ENCODE data around the gene ARHGEF7.

The ARHGEF7 gene

DNA sequence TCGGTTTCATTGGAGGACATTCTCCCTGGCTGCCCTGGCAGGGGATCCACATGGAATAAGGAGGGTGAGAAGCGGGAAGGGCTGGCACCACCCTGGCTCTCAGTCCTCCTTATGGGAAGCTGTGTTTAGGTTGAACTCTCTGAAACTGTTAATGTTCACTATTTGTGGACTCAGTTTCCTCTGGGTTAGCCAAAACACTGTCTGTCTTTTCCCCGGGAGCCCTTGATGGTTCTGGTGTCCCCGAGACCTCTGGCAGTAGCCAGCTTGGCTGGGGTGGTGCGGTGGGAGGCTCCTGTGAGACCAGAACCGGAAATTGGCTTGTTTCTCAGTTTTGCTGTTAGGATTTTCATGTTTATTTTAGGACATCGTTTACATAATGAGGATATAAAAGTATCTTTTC, 157.0 kb downstream of the ARHGEF7 start:
- DNase-seq (ENCODE audit: low spot score): no peak
- in situ Hi-C loops (cut with MboI; ENCODE audit: low pct_unique_long_range_greater_than_20kb, low sequenced_read_pairs, unreplicated experiment): no loop called here
- TF ChIP-seq, protein P1, sequence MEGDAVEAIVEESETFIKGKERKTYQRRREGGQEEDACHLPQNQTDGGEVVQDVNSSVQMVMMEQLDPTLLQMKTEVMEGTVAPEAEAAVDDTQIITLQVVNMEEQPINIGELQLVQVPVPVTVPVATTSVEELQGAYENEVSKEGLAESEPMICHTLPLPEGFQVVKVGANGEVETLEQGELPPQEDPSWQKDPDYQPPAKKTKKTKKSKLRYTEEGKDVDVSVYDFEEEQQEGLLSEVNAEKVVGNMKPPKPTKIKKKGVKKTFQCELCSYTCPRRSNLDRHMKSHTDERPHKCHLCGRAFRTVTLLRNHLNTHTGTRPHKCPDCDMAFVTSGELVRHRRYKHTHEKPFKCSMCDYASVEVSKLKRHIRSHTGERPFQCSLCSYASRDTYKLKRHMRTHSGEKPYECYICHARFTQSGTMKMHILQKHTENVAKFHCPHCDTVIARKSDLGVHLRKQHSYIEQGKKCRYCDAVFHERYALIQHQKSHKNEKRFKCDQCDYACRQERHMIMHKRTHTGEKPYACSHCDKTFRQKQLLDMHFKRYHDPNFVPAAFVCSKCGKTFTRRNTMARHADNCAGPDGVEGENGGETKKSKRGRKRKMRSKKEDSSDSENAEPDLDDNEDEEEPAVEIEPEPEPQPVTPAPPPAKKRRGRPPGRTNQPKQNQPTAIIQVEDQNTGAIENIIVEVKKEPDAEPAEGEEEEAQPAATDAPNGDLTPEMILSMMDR (IDR thresholded peaks at IDR 0.05; ENCODE audit: extremely low read depth, insufficient read depth, missing control alignments): no peak

GRCh38 chr13:111275382-111275781, 160.3 kb downstream of the ARHGEF7 start:
- no peak for DNase-seq (ENCODE audit: low spot score)
- TF ChIP-seq, protein P1 (IDR thresholded peaks at IDR 0.05; ENCODE audit: extremely low read depth, insufficient read depth, missing control alignments): no peak
- in situ Hi-C loops (cut with MboI; ENCODE audit: low pct_unique_long_range_greater_than_20kb, low sequenced_read_pairs, unreplicated experiment): no loop called here

- TF ChIP-seq, protein P1 (IDR thresholded peaks at IDR 0.05; ENCODE audit: extremely low read depth, insufficient read depth, missing control alignments): no peak
- in situ Hi-C loops (cut with MboI; ENCODE audit: low pct_unique_long_range_greater_than_20kb, low sequenced_read_pairs, unreplicated experiment): no loop called here
- DNase-seq (ENCODE audit: low spot score): no peak
Observed at GRCh38 chr13:111275995-111276618, 161.0 kb downstream of the ARHGEF7 start.

DNA sequence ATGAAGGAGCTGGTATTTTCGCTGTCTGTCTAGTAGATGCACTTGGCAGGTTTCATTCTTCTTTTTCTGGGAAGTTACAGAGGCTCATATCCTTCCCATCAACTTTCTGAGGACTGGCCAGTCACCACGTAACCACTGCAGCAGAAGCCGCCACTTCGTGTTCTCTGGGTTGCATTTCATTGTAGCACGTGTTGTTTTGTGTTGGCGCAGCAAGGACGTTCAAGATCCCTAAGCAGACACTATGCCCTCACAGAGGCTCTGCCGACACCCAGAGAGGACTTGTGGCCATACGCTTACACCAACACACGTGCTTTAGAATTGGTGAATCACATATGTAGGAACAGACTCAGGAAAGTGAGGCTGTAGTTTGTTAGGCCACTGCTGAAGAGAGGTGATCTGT, 163.1 kb downstream of the ARHGEF7 start:
- TF ChIP-seq, protein P1 (IDR thresholded peaks at IDR 0.05; ENCODE audit: extremely low read depth, insufficient read depth, missing control alignments): no peak
- in situ Hi-C loops (cut with MboI; ENCODE audit: low pct_unique_long_range_greater_than_20kb, low sequenced_read_pairs, unreplicated experiment): no loop called here
- DNase-seq (ENCODE audit: low spot score): no peak

GRCh38 chr13:111278743-111279652, 163.9 kb downstream of the ARHGEF7 start:
- in situ Hi-C loops (cut with MboI; ENCODE audit: low pct_unique_long_range_greater_than_20kb, low sequenced_read_pairs, unreplicated experiment): no loop called here
- TF ChIP-seq, protein P1 (IDR thresholded peaks at IDR 0.05; ENCODE audit: extremely low read depth, insufficient read depth, missing control alignments): no peak
- DNase-seq (ENCODE audit: low spot score): no peak

DNA sequence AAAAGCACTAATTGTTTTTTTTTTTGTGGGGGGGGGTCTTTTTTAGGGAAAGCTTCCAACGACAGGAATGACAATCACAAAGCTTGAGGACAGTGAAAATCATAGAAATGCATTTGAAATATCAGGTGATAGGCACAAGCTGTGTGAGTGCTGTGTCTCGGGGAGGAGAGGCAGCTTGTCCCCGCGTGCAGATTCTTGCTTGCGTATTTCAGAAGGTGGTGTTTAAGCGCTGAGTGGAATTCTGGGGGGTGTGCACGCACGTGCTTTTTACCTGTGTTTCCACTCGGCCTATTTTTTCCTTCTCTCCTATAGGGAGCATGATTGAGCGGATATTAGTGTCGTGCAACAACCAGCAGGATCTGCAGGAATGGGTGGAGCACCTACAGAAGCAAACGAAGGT, 165.1 kb downstream of the ARHGEF7 start:
- TF ChIP-seq, protein P1 (IDR thresholded peaks at IDR 0.05; ENCODE audit: extremely low read depth, insufficient read depth, missing control alignments): no peak
- no peak for DNase-seq (ENCODE audit: low spot score)
- in situ Hi-C loops (cut with MboI; ENCODE audit: low pct_unique_long_range_greater_than_20kb, low sequenced_read_pairs, unreplicated experiment): no loop called here
